Pancreas (tissue), 10 donors: ENCODE data around the gene MAPK8. TPM values are rescaled to one million over a fixed set of nuclear protein-coding genes. Genes with fewer than 3 reads are reported as not detected.

ENCODE experiments used
- ATAC-seq, 4 donors: fragments of 200-7000 bp; cut with Tn5 transposase; one replicate each; pipeline versions ENCODE4 v1.8.0 to v1.9.1; 2020; ENCODE audit warnings: mild to moderate bottlenecking in 4 of 4, moderate library complexity in 4 of 4
- DNase-seq, 6 donors: peaks; one replicate each; pipeline ENCODE4 v3.0.0-alpha.2; 2020
- FAIRE-seq: peaks from 2 replicates; lab custom pipeline; 2012; peaks lifted over from hg19 to GRCh38; lab: Jason Lieb, UNC
- H3K27ac ChIP-seq, 4 donors: fragments of 200-600 bp; sonication (generic); 1 replicate in 3 of 4; 2 replicates in 1 of 4; pipeline versions ENCODE4 v1.5.0 to v1.8.0; 2020
- H3K27me3 ChIP-seq, 4 donors: fragments of 200-600 bp; one replicate each; pipeline ENCODE4 v1.8.0; 2021
- H3K36me3 ChIP-seq, 3 donors: fragments of 200-600 bp; sonication (generic) in 1 of 3; one replicate each; pipeline versions ENCODE4 v1.5.0 to v1.8.0; 2020 to 2021
- H3K4me1 ChIP-seq, 3 donors: fragments of 200-600 bp; one replicate each; pipeline ENCODE4 v1.8.0; 2021
- H3K4me3 ChIP-seq, 4 donors: fragments of 200-600 bp; sonication (generic) in 2 of 4; one replicate each; pipeline versions ENCODE4 v1.5.0 to v1.8.0; 2020 to 2021
- H3K9me3 ChIP-seq, 4 donors: fragments of 200-600 bp; one replicate each; pipeline ENCODE4 v1.8.0; 2021
- WGBS, 2 donors: extraction: QIAGEN DNeasy Blood & Tissue Kit; methylation state at CpG; one replicate each; pipeline ENCODE4 v1.1.7; 2013; 5-methylcytosine and 5-hydroxymethylcytosine counted together
- intact Hi-C, 3 donors: fragments of 100-400 bp; cut with DNase I; formaldehyde crosslinking; loops; one replicate each; pipeline versions ENCODE4 v1.11.1 to v1.14.2; 2022
- polyA plus RNA-seq, 2 donors: library from polyadenylated mRNA; stranded (reverse); fragments of 200-250 nt; gene quantifications; one replicate each; pipeline ENCODE4 v1.2.3, GENCODE V29; 2013
- total RNA-seq, 6 donors: library from RNA; stranded (reverse); fragmentation: NEBNext Ultra II Directional in 4 of 6; extraction: Animal tissue kit (Norgen Biotek cat#: 25700) in 4 of 6; gene quantifications; one replicate each; pipeline versions ENCODE4 v1.2.1 to v1.2.4, GENCODE V29; 2021 to 2023
- TF ChIP-seq, protein P1 (sequence below), 4 donors: fragments of 200-600 bp; sonication (generic) in 3 of 4; IDR thresholded peaks; one replicate each; pipeline versions ENCODE4 v1.5.0 to v1.8.0; 2021; ENCODE audit warnings: antibody characterized with exemption in 4 of 4
- donor health status: healthy with polysubstance abuse.
- donor health status: DM: no; HTN: no; CAD: no; lungs with moderate emphysema.
- donor health status: DM: no; HTN: no; CAD: no.
- donor health status: control.
- donor health status: control.
- donor health status: Bipolar disorder and iron deficiency.
- donor health status: DM: yes; HTN: yes; CAD: no.
- donor health status: DM: no; HTN: no; CAD: no.
- donor health status: DM: no; HTN: no; CAD: no.
- donor health status: DM: yes; HTN: yes; CAD: no.

The MAPK8 gene
- total and polyA plus RNA-seq, 8 donors = 4.0 to 25.5 (median 17.0) TPM

DNA sequence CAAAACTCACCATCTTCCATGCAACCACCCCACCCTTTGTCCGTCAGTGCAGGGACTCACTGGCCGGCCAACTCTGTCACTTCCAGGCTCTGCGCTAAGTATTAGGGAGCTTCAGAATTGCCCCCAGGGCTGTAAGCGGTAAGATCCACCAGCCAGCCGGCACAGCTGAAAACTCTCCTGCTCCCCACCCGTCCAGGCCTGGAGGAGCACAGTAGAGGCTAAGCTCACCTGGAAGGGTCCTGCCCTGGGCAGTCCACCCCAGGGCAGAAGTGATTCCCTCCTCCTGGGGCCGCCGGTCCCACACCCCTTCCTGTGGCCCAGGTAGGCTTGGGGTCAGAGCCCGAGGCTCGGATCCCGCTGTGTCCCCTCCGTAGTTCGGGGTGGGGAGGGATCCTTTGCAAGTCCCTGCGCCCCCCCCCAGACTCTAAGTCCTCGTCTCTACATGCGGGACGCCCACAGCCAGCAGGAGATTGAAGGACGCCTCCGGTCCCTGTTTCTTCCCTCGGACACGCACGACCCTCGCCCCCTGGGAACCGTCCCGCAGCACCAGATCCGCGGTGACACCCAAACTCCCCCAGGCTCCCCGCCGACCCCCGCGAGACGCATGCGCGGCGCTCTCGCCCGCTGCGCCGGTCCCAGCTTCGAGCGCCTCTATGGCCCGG is 159.5 kb downstream of the MAPK8 start:
- H3K36me3 ChIP-seq = no peaks in the 10 kb centered on the region
- peak overlapping the region in 1 of 4 donors; percentile 22 for H3K27ac ChIP-seq
- 29 to 31% methylated on average over 42 of the region's 42 CpGs for WGBS, 2 donors
- no peaks in the 10 kb centered on the region for H3K9me3 ChIP-seq
- intact Hi-C loops = no loop called here
- H3K4me1 ChIP-seq = no peaks in the 10 kb centered on the region
- DNase-seq (peak in 2 of 6 donors; percentile 4 to 54), FAIRE-seq (no peak), ATAC-seq (no peak)
- no peak overlapping the region for H3K4me3 ChIP-seq
- no peaks in the 10 kb centered on the region for H3K27me3 ChIP-seq
- TF ChIP-seq, protein P1, sequence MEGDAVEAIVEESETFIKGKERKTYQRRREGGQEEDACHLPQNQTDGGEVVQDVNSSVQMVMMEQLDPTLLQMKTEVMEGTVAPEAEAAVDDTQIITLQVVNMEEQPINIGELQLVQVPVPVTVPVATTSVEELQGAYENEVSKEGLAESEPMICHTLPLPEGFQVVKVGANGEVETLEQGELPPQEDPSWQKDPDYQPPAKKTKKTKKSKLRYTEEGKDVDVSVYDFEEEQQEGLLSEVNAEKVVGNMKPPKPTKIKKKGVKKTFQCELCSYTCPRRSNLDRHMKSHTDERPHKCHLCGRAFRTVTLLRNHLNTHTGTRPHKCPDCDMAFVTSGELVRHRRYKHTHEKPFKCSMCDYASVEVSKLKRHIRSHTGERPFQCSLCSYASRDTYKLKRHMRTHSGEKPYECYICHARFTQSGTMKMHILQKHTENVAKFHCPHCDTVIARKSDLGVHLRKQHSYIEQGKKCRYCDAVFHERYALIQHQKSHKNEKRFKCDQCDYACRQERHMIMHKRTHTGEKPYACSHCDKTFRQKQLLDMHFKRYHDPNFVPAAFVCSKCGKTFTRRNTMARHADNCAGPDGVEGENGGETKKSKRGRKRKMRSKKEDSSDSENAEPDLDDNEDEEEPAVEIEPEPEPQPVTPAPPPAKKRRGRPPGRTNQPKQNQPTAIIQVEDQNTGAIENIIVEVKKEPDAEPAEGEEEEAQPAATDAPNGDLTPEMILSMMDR (IDR thresholded peaks at IDR 0.05) = no peak

DNA sequence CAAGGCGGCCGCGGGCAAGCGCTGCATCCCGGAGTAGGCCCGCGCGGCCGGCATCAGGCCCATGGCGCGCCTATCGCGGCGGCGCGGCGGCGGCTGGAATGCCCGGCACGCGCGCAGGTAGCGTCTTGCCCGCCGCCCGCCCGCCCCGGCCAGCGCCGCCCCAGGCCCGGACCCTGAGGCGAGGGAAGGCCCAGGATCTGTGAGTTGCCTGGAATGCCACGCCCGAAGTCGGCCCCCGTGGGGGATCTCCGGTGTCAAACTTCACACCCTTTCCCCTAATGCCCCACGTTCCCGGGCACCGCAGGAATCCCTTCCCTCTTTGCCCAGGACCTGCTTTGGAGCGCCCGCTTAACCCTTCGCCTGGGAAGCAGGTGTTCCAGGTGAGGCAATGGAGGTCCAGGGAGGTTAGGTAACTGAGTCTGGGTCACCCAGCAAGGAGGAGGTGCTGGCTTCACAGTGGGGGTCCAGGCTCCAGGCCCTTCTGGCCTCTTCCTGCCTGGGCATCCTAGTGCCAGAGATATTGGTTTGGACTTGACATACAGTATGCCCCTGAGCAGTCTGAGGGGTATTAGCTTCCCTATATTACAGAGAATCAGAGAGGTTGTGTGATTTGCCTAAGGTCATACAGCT is 160.2 kb downstream of the MAPK8 start:
- intact Hi-C loops = no loop called here
- Histone ChIP-seq H3K27ac (no peak overlapping the region), H3K36me3 (no peaks in the 10 kb centered on the region), H3K9me3 (no peaks in the 10 kb centered on the region), H3K4me1 (no peaks in the 10 kb centered on the region), H3K4me3 (no peak overlapping the region), H3K27me3 (no peaks in the 10 kb centered on the region)
- FAIRE-seq = no peak
- 12 to 28% methylated on average over 10 to 43 of the region's 43 CpGs for WGBS, 2 donors
- peak in 3 of 6 donors; percentile 6 to 57 (median 10) for DNase-seq
- TF ChIP-seq, protein P1 (IDR thresholded peaks at IDR 0.05) = no peak
- ATAC-seq = peak in 1 of 4 donors; percentile 47

DNA sequence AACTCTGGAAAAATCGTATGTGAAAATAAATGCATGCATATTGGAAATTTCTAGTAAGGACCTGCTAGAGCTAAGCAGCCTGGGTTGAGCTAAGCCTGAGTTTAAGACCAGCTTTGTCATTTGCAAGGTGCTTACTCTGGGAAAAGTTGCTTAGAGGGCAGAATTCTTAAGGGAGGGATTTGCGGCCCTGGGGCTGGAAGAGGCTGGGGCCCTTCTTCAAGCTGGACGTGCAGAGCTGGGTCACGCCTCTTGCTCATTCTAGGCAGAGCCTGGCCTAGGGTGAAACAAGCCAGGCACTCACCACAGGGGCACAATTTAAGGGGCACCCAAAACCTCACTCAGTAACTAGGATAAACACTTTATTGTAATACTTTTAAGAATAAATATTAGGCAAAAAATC is 161.2 kb downstream of the MAPK8 start:
- TF ChIP-seq, protein P1 (IDR thresholded peaks at IDR 0.05) = no peak
- Histone ChIP-seq H3K4me1 (no peaks in the 10 kb centered on the region), H3K4me3 (no peak overlapping the region), H3K27me3 (no peaks in the 10 kb centered on the region), H3K9me3 (no peaks in the 10 kb centered on the region), H3K36me3 (no peaks in the 10 kb centered on the region), H3K27ac (no peak overlapping the region)
- ATAC-seq = no peak
- 73 to 81% methylated on average over 4 of the region's 4 CpGs for WGBS, 2 donors
- peak in 1 of 6 donors; percentile 17 for DNase-seq
- FAIRE-seq = no peak
- intact Hi-C loops = no loop called here

DNA sequence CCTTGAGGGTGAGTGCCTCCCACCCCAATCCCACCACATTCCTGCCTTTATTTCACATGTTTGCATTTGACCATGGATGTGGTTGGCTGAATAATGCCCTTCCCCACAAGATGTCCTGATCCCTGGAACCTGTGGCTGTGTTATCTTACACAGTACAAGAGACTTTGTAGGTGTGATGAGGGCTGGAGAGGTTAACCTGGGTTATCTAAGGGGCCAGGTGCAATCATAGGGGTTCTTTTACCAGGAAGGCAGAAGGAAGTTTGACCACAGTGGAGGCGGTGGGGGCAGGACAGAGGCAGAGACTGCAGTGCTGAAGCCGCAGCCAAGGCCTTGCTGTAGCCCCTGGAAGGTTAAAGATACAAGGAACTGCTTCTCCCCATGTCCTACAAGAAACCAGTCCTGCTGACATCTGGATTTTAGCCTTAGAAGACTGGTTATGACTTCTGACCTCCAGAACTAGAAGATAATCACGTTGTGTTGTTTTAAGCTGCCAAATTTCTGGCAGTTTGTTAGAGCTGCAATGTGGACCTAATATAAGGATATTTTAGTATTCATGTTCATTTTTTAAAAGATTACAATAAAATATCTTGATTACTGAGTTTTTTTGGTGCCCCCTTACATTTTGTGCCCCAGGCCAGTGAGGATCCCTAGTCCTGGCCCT is 161.8 kb downstream of the MAPK8 start:
- Histone ChIP-seq H3K27ac (no peak overlapping the region), H3K4me1 (no peaks in the 10 kb centered on the region), H3K27me3 (no peaks in the 10 kb centered on the region), H3K9me3 (no peaks in the 10 kb centered on the region), H3K36me3 (no peaks in the 10 kb centered on the region), H3K4me3 (no peak overlapping the region)
- no peak for FAIRE-seq
- ATAC-seq = no peak
- no peak for DNase-seq
- intact Hi-C loops = no loop called here
- WGBS, 2 donors = 64 to 69% methylated on average over 3 of the region's 3 CpGs
- TF ChIP-seq, protein P1 (IDR thresholded peaks at IDR 0.05) = no peak
